B cell (primary cell): ENCODE data around the gene SPTBN1. TPM values are rescaled to one million over a fixed set of nuclear protein-coding genes. Genes with fewer than 3 reads are reported as not detected.

Source experiments
- ATAC-seq: fragments of 200-7000 bp; cut with Tn5 transposase; one replicate; pipeline ENCODE4 v1.10.0; 2021; ENCODE audit warnings: low read depth, mild to moderate bottlenecking, moderate number of reproducible peaks, moderate library complexity
- CTCF ChIA-PET: fragments of 350-600 bp; sonication (Branson Sonifier 250); formaldehyde crosslinking; loops from one replicate; lab custom pipeline; 2021; ENCODE audit warnings: antibody characterized with exemption, inconsistent platforms; lab: Charles Lee
- POLR2A ChIA-PET: fragments of 350-600 bp; sonication (Branson Sonifier 250); formaldehyde crosslinking; loops from one replicate; lab custom pipeline; 2021; ENCODE audit warnings: antibody characterized with exemption; lab: Charles Lee
- DNase-seq: peaks from one replicate; pipeline ENCODE4 v3.0.0; 2013
- H2AFZ ChIP-seq: 2 replicates; pipeline ENCODE4 v1.6.1; 2012; ENCODE audit warnings: mild to moderate bottlenecking, low read depth, low read length; ENCODE audit not compliant: insufficient read depth, poor library complexity, severe bottlenecking
- H3K27ac ChIP-seq, 2 donors: 1 replicate in 1 of 2; 2 replicates in 1 of 2; pipeline ENCODE4 v1.5.1; 2012 to 2013; ENCODE audit warnings: low read length in 2 of 2, mild to moderate bottlenecking in 2 of 2, moderate library complexity in 1 of 2
- H3K27me3 ChIP-seq, 4 experiments: fragments of 200-600 bp in 1 of 4; sonication (generic) in 1 of 4; replicated peaks in 1 of 4; 1 replicate in 2 of 4; 2 replicates in 2 of 4; pipeline versions ENCODE4 v1.6.1 to v1.7.0; 2013 to 2016; ENCODE audit warnings: low read length in 3 of 4, mild to moderate bottlenecking in 2 of 4, mixed read lengths in 1 of 4, moderate library complexity in 1 of 4; ENCODE audit not compliant: insufficient read depth in 4 of 4, control insufficient read depth in 3 of 4; ENCODE audit errors: control extremely low read depth in 1 of 4
- H3K36me3 ChIP-seq, 2 experiments: replicated peaks in 1 of 2; 1 replicate in 1 of 2; 2 replicates in 1 of 2; pipeline versions ENCODE4 v1.6.1 to v1.7.1; 2013; ENCODE audit warnings: low read length in 1 of 2; ENCODE audit not compliant: insufficient read depth in 2 of 2, control insufficient read depth in 1 of 2; ENCODE audit errors: control extremely low read depth in 1 of 2, extremely low read depth in 1 of 2
- H3K4me1 ChIP-seq, 2 donors: fragments of 200-600 bp in 1 of 2; sonication (generic) in 1 of 2; 1 replicate in 1 of 2; 2 replicates in 1 of 2; pipeline versions ENCODE4 v1.5.1 to v1.6.1; 2013 to 2017; ENCODE audit warnings: low read length in 2 of 2; ENCODE audit not compliant: control insufficient read depth in 2 of 2, insufficient read depth in 2 of 2
- H3K4me2 ChIP-seq: replicated peaks from 2 replicates; pipeline ENCODE3; 2012; ENCODE audit warnings: mild to moderate bottlenecking, low read depth, low read length; ENCODE audit not compliant: poor library complexity, severe bottlenecking
- H3K4me3 ChIP-seq, 5 experiments: fragments of 200-600 bp in 1 of 5; sonication (generic) in 1 of 5; 1 replicate in 3 of 5; 2 replicates in 2 of 5; pipeline versions ENCODE4 v1.5.1 to v1.7.0; 2011 to 2016; ENCODE audit warnings: low read length in 4 of 5, mild to moderate bottlenecking in 4 of 5, low read depth in 2 of 5, control low read depth in 1 of 5, moderate library complexity in 1 of 5; ENCODE audit not compliant: insufficient read depth in 1 of 5; ENCODE audit errors: control extremely low read depth in 1 of 5, extremely low read depth in 1 of 5
- H3K79me2 ChIP-seq: fragments of 200-600 bp; sonication (generic); one replicate; pipeline ENCODE4 v1.6.0; 2016; ENCODE audit warnings: low read length; ENCODE audit not compliant: control insufficient read depth, insufficient read depth
- H3K9ac ChIP-seq: fragments of 200-600 bp; sonication (generic); 2 replicates; pipeline ENCODE4 v1.6.1; 2017; ENCODE audit warnings: mild to moderate bottlenecking, low read length, moderate library complexity
- H3K9me3 ChIP-seq, 3 donors: one replicate each; pipeline versions ENCODE4 v1.6.1 to v1.7.1; 2013; ENCODE audit warnings: low read length in 2 of 3; ENCODE audit not compliant: control insufficient read depth in 2 of 3, insufficient read depth in 1 of 3; ENCODE audit errors: control extremely low read depth in 1 of 3
- H4K20me1 ChIP-seq: 2 replicates; pipeline ENCODE4 v1.6.0; 2012; ENCODE audit warnings: mild to moderate bottlenecking, low read length; ENCODE audit not compliant: insufficient read depth, control insufficient read depth, poor library complexity, severe bottlenecking
- H3K27ac Mint-ChIP-seq: one replicate; pipeline ENCODE4 v1.8.0; 2021; ENCODE audit warnings: mixed read lengths
- H3K27me3 Mint-ChIP-seq: one replicate; pipeline ENCODE4 v1.8.0; 2021; ENCODE audit warnings: mixed read lengths
- H3K4me1 Mint-ChIP-seq: one replicate; pipeline ENCODE4 v1.8.0; 2021; ENCODE audit warnings: mixed read lengths
- H3K4me3 Mint-ChIP-seq: one replicate; pipeline ENCODE4 v1.8.0; 2021; ENCODE audit warnings: mixed read lengths
- H3K9me3 Mint-ChIP-seq: one replicate; pipeline ENCODE4 v1.8.0; 2022; ENCODE audit warnings: mixed read lengths; ENCODE audit not compliant: insufficient read depth
- CTCF ChIP-seq: fragments of 200-600 bp; IDR thresholded peaks from one replicate; pipeline ENCODE4 v1.8.0; 2022; ENCODE audit warnings: antibody characterized with exemption, mild to moderate bottlenecking
- EZH2 ChIP-seq: IDR thresholded peaks from 2 replicates; pipeline ENCODE4 v1.6.1; 2012; ENCODE audit warnings: borderline replicate concordance, low read depth, mild to moderate bottlenecking, moderate library complexity, low read length; ENCODE audit not compliant: insufficient read depth, poor library complexity, severe bottlenecking
- WGBS: methylation state at CpG from one replicate; pipeline ENCODE4 v1.1.5; 2013; ENCODE audit warnings: missing lambda C conversion rate; ENCODE audit not compliant: insufficient coverage; 5-methylcytosine and 5-hydroxymethylcytosine counted together
- intact Hi-C: fragments of 100-400 bp; cut with micrococcal nuclease; formaldehyde crosslinking; loops from one replicate; pipeline ENCODE4 v1.10.0; 2022
- polyA plus RNA-seq: library from polyadenylated mRNA; depleted of rRNA; stranded (reverse); fragments of >200 nt; gene quantifications from 2 replicates; pipeline ENCODE4 v1.2.3, GENCODE V29; 2012
- total RNA-seq, 2 donors: library from RNA; stranded (reverse); fragments of 120-200 nt in 1 of 2; gene quantifications; 1 replicate in 1 of 2; 2 replicates in 1 of 2; pipeline versions ENCODE4 v1.2.3 to v1.2.4, GENCODE V29; 2013 to 2022

The SPTBN1 gene
- total and polyA plus RNA-seq, 2 donors (not counting 1 experiment from before 2014, with no cell fraction given), result 43.7 to 144 TPM

GRCh38 chr2:54480025-54480424, 23.9 kb downstream of the SPTBN1 start:
- H3K4me3 ChIP-seq, result no peak overlapping the region
- H3K27ac Mint-ChIP-seq, result no peak overlapping the region
- no peaks in the 10 kb centered on the region for H3K4me1 ChIP-seq
- POLR2A ChIA-PET, result no interaction called here
- CTCF ChIA-PET, result no interaction called here
- H3K79me2 ChIP-seq, result no peaks in the 10 kb centered on the region
- H4K20me1 ChIP-seq, result no peaks in the 10 kb centered on the region
- no peaks in the 10 kb centered on the region for H3K36me3 ChIP-seq
- no peaks in the 10 kb centered on the region for H3K4me1 Mint-ChIP-seq
- H3K9me3 ChIP-seq, result peaks cover 0 to 4% (median 1%) of the 10 kb centered on the region in 3 donors
- intact Hi-C loops, result no loop called here
- H3K4me2 ChIP-seq, result no peak overlapping the region
- TF ChIP-seq CTCF, result no peak
- TF ChIP-seq EZH2, result no peak
- no peak overlapping the region for H3K27ac ChIP-seq
- H3K27me3 Mint-ChIP-seq, result peaks cover 10% of the 10 kb centered on the region
- H2AFZ ChIP-seq, result no peak overlapping the region
- ATAC-seq, result no peak
- no peak for DNase-seq
- H3K27me3 ChIP-seq, result no peaks in the 10 kb centered on the region
- no peak overlapping the region for H3K4me3 Mint-ChIP-seq
- H3K9me3 Mint-ChIP-seq, result peaks cover 3% of the 10 kb centered on the region
- H3K9ac ChIP-seq, result no peak overlapping the region
- no CpG with 5 or more reads among the region's 2 CpGs for WGBS

- H3K4me3 Mint-ChIP-seq, result no peak overlapping the region
- Histone ChIP-seq H4K20me1 (no peaks in the 10 kb centered on the region), H3K4me1 (no peaks in the 10 kb centered on the region), H3K9me3 (peaks cover 1 to 4% (median 2%) of the 10 kb centered on the region in 3 donors), H3K79me2 (no peaks in the 10 kb centered on the region), H3K36me3 (no peaks in the 10 kb centered on the region), H3K27me3 (no peaks in the 10 kb centered on the region), H2AFZ (no peak overlapping the region), H3K9ac (no peak overlapping the region), H3K27ac (no peak overlapping the region), H3K4me3 (no peak overlapping the region), H3K4me2 (no peak overlapping the region)
- peaks cover 3% of the 10 kb centered on the region for H3K9me3 Mint-ChIP-seq
- H3K27me3 Mint-ChIP-seq, result peaks cover 10% of the 10 kb centered on the region
- TF ChIP-seq CTCF (no peak), EZH2 (no peak)
- ChIA-PET POLR2A (no interaction called here), CTCF (no interaction called here)
- 86% methylated on average over 1 of the region's 3 CpGs for WGBS
- intact Hi-C loops, result no loop called here
- DNase-seq, result no peak
- no peak overlapping the region for H3K27ac Mint-ChIP-seq
- ATAC-seq, result no peak
- H3K4me1 Mint-ChIP-seq, result no peaks in the 10 kb centered on the region
These were observed 25.6 kb downstream of the SPTBN1 start for GRCh38 chr2:54481686-54482085.
